Central memory CD8-positive, alpha-beta T cell (primary cell): ENCODE data around the gene DRICH1.
A peak's percentile ranks its signal among the peaks of the same experiment; 100 is the strongest.
"Not testable (repeated sequence)": the region's sequence is repeated elsewhere in the genome, so short reads cannot be mapped to it uniquely, and the experiment has no call there.

ENCODE experiments used
- ATAC-seq: fragments of 150-1000 bp; cut with Tn5 transposase; replicated peaks from 2 replicates; pipeline ENCODE4 v1.10.0; 2022; ENCODE audit warnings: mild to moderate bottlenecking, moderate FRiP score, moderate number of reproducible peaks; ENCODE audit not compliant: poor library complexity, severe bottlenecking; ENCODE audit errors: extremely low read depth
- DNase-seq, 2 donors: peaks; one replicate each; pipeline ENCODE4 v3.0.0; 2021; ENCODE audit warnings: low spot score in 2 of 2
- H3K27ac Mint-ChIP-seq: one replicate; pipeline ENCODE4 v1.8.0; 2022; ENCODE audit warnings: low read depth, mild to moderate bottlenecking, moderate library complexity, mixed read lengths
- H3K27me3 Mint-ChIP-seq: one replicate; pipeline ENCODE4 v1.8.0; 2022; ENCODE audit warnings: mixed read lengths
- H3K36me3 Mint-ChIP-seq: one replicate; pipeline ENCODE4 v1.8.0; 2022; ENCODE audit warnings: mild to moderate bottlenecking, moderate library complexity, mixed read lengths; ENCODE audit not compliant: insufficient read depth
- H3K4me1 Mint-ChIP-seq: one replicate; pipeline ENCODE4 v1.8.0; 2022; ENCODE audit warnings: mixed read lengths
- H3K4me3 Mint-ChIP-seq: one replicate; pipeline ENCODE4 v1.8.0; 2022; ENCODE audit warnings: mild to moderate bottlenecking, moderate library complexity, mixed read lengths
- H3K9me3 Mint-ChIP-seq: one replicate; pipeline ENCODE4 v1.8.0; 2022; ENCODE audit warnings: mixed read lengths

The DRICH1 gene

GRCh38 chr22:23579280-23579679, 52.8 kb downstream of the DRICH1 start:
- Mint-ChIP-seq H3K36me3 (peaks cover 3% of the 10 kb centered on the region), H3K27ac (no peak overlapping the region), H3K9me3 (no peaks in the 10 kb centered on the region), H3K4me3 (no peak overlapping the region), H3K4me1 (no peaks in the 10 kb centered on the region), H3K27me3 (peaks cover 54% of the 10 kb centered on the region)
- ATAC-seq = no peak
- no peak for DNase-seq

GRCh38 chr22:23578306-23578705, 53.8 kb downstream of the DRICH1 start:
- ATAC-seq = no peak
- no peaks in the 10 kb centered on the region for H3K4me1 Mint-ChIP-seq
- H3K36me3 Mint-ChIP-seq = peaks cover 3% of the 10 kb centered on the region
- no peak overlapping the region for H3K27ac Mint-ChIP-seq
- no peaks in the 10 kb centered on the region for H3K9me3 Mint-ChIP-seq
- no peak overlapping the region for H3K4me3 Mint-ChIP-seq
- H3K27me3 Mint-ChIP-seq = peaks cover 54% of the 10 kb centered on the region
- no peak for DNase-seq

- no peaks in the 10 kb centered on the region for H3K4me1 Mint-ChIP-seq
- H3K36me3 Mint-ChIP-seq = peaks cover 3% of the 10 kb centered on the region
- peaks cover 64% of the 10 kb centered on the region for H3K27me3 Mint-ChIP-seq
- DNase-seq (no peak), ATAC-seq (no peak)
- H3K4me3 Mint-ChIP-seq = no peak overlapping the region
- H3K9me3 Mint-ChIP-seq = no peaks in the 10 kb centered on the region
- H3K27ac Mint-ChIP-seq = no peak overlapping the region
These were observed 55.4 kb downstream of the DRICH1 start for GRCh38 chr22:23576681-23577080.

- H3K36me3 Mint-ChIP-seq = peaks cover 3% of the 10 kb centered on the region
- H3K27me3 Mint-ChIP-seq = peaks cover 64% of the 10 kb centered on the region
- H3K27ac Mint-ChIP-seq = no peak overlapping the region
- DNase-seq (no peak), ATAC-seq (no peak)
- no peaks in the 10 kb centered on the region for H3K4me1 Mint-ChIP-seq
- no peak overlapping the region for H3K4me3 Mint-ChIP-seq
- H3K9me3 Mint-ChIP-seq = no peaks in the 10 kb centered on the region
These were observed 56.5 kb downstream of the DRICH1 start for GRCh38 chr22:23575601-23576000.

GRCh38 chr22:23574877-23575276, 57.2 kb downstream of the DRICH1 start:
- Mint-ChIP-seq H3K4me1 (no peaks in the 10 kb centered on the region), H3K9me3 (no peaks in the 10 kb centered on the region), H3K27me3 (peaks cover 64% of the 10 kb centered on the region), H3K27ac (no peak overlapping the region), H3K36me3 (peaks cover 4% of the 10 kb centered on the region), H3K4me3 (no peak overlapping the region)
- no peak for ATAC-seq
- no peak for DNase-seq

- ATAC-seq (no peak), DNase-seq (no peak)
- H3K27ac Mint-ChIP-seq = no peak overlapping the region
- peaks cover 59% of the 10 kb centered on the region for H3K27me3 Mint-ChIP-seq
- no peak overlapping the region for H3K4me3 Mint-ChIP-seq
- H3K9me3 Mint-ChIP-seq = no peaks in the 10 kb centered on the region
- H3K4me1 Mint-ChIP-seq = no peaks in the 10 kb centered on the region
- peaks cover 4% of the 10 kb centered on the region for H3K36me3 Mint-ChIP-seq
These were observed 57.7 kb downstream of the DRICH1 start for GRCh38 chr22:23574371-23574811.

GRCh38 chr22:23573701-23574235, 58.4 kb downstream of the DRICH1 start:
- not testable (repeated sequence) for ATAC-seq, H3K4me3 Mint-ChIP-seq, DNase-seq, H3K27ac Mint-ChIP-seq, H3K9me3 Mint-ChIP-seq, H3K36me3 Mint-ChIP-seq, H3K4me1 Mint-ChIP-seq
- H3K27me3 Mint-ChIP-seq = peaks cover 53% of the 10 kb centered on the region

- not testable (repeated sequence) for H3K4me1 Mint-ChIP-seq, H3K9me3 Mint-ChIP-seq, H3K4me3 Mint-ChIP-seq, H3K27ac Mint-ChIP-seq, DNase-seq, ATAC-seq, H3K36me3 Mint-ChIP-seq
- peaks cover 46% of the 10 kb centered on the region for H3K27me3 Mint-ChIP-seq
These were observed 59.0 kb downstream of the DRICH1 start for GRCh38 chr22:23573106-23573505.

GRCh38 chr22:23571486-23571885, 60.6 kb downstream of the DRICH1 start:
- H3K36me3 Mint-ChIP-seq = peaks cover 4% of the 10 kb centered on the region
- ATAC-seq (no peak), DNase-seq (no peak)
- H3K4me1 Mint-ChIP-seq = no peaks in the 10 kb centered on the region
- no peak overlapping the region for H3K27ac Mint-ChIP-seq
- H3K27me3 Mint-ChIP-seq = peaks cover 48% of the 10 kb centered on the region
- H3K9me3 Mint-ChIP-seq = no peaks in the 10 kb centered on the region
- no peak overlapping the region for H3K4me3 Mint-ChIP-seq

GRCh38 chr22:23570681-23571080, 61.4 kb downstream of the DRICH1 start:
- peaks cover 4% of the 10 kb centered on the region for H3K4me1 Mint-ChIP-seq
- H3K9me3 Mint-ChIP-seq = no peaks in the 10 kb centered on the region
- peaks cover 45% of the 10 kb centered on the region for H3K27me3 Mint-ChIP-seq
- DNase-seq (no peak), ATAC-seq (no peak)
- H3K36me3 Mint-ChIP-seq = peaks cover 1% of the 10 kb centered on the region
- no peak overlapping the region for H3K4me3 Mint-ChIP-seq
- no peak overlapping the region for H3K27ac Mint-ChIP-seq

- Mint-ChIP-seq H3K9me3 (no peaks in the 10 kb centered on the region), H3K27ac (no peak overlapping the region), H3K36me3 (peaks cover 1% of the 10 kb centered on the region), H3K27me3 (peaks cover 47% of the 10 kb centered on the region), H3K4me3 (no peak overlapping the region), H3K4me1 (peaks cover 8% of the 10 kb centered on the region)
- ATAC-seq (no peak), DNase-seq (no peak)
These were observed 62.4 kb downstream of the DRICH1 start for GRCh38 chr22:23569716-23570115.

- Mint-ChIP-seq H3K4me3 (no peak overlapping the region), H3K9me3 (no peaks in the 10 kb centered on the region), H3K36me3 (peaks cover 1% of the 10 kb centered on the region), H3K27me3 (peaks cover 48% of the 10 kb centered on the region), H3K27ac (no peak overlapping the region), H3K4me1 (peaks cover 8% of the 10 kb centered on the region)
- DNase-seq = no peak
- no peak for ATAC-seq
These were observed 62.8 kb downstream of the DRICH1 start for GRCh38 chr22:23569291-23569690.

- H3K27me3 Mint-ChIP-seq = peaks cover 48% of the 10 kb centered on the region
These were observed 65.2 kb downstream of the DRICH1 start for GRCh38 chr22:23566705-23567475.

More at GRCh38 chr22:23566705-23567475, 65.2 kb downstream of the DRICH1 start:
- H3K27ac Mint-ChIP-seq = no peak overlapping the region
- peak overlapping the region; percentile 76 for H3K4me3 Mint-ChIP-seq
- peaks cover 1% of the 10 kb centered on the region for H3K36me3 Mint-ChIP-seq
- ATAC-seq = no peak
- no peaks in the 10 kb centered on the region for H3K9me3 Mint-ChIP-seq
- no peak for DNase-seq
- peaks cover 8% of the 10 kb centered on the region for H3K4me1 Mint-ChIP-seq
